RCC 7860 (cell line): ENCODE measurements around the gene ELL.
A peak's percentile ranks its signal among the peaks of the same experiment; 100 is the strongest.

Source experiments
- DNase-seq: peaks from one replicate; pipeline ENCODE4 v3.0.0-alpha.2; 2015; ENCODE audit warnings: low spot score
- FAIRE-seq: peaks from 2 replicates; lab custom pipeline; 2012; peaks lifted over from hg19 to GRCh38; lab: Jason Lieb, UNC

ELL gene

GRCh38 chr19:18491995-18492953, 29.6 kb downstream of the ELL start:
- no peak for FAIRE-seq
- DNase-seq, result no peak

- FAIRE-seq (no peak), DNase-seq (no peak)
Observed at GRCh38 chr19:18490728-18491127, 31.1 kb downstream of the ELL start.

DNA sequence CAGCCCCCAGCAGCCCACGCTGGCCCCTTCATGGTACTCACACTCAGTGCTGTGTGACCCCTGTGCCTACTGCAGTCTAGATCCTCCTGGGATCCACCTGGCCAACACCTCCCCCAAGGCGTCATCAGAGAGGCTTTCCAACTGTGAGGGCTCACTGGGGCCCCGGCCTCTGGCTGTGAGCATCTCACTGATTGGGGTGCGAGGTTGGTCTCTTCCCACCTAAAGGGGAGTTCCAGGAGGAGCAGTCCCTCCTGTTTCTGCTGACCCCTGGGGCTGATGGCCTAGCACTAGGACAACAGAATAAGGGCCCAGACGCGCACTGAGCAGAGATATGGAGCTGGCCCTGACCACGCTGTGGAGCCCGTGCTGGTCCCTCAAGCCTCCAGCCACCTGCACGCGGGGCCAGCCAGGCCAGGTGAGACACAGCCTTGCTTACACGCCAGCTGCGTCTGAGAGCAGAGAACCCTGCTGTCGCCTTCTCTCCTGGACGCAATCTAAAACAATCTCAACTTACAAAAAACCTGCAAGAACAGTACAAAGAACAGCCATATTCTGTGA, 32.2 kb downstream of the ELL start:
- FAIRE-seq (no peak), DNase-seq (no peak)

GRCh38 chr19:18488838-18489626, 32.8 kb downstream of the ELL start:
- DNase-seq, result no peak
- no peak for FAIRE-seq

DNA sequence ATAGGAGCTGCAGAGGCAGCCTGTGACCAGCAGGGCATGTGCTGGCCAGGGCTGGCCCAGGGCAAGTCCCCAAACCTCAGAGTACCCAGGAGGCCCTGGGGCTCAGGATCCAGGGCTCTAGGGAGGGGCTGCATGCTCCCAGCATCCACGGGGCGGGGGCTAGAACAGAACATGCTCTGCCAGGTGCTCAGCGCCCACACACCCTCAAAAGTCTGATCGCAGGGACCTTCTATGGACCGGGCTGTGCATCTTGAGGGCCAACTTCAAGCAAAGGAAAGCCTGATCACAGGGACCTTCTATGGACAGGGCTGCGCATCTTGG, 33.5 kb downstream of the ELL start:
- FAIRE-seq, result no peak
- no peak for DNase-seq

- DNase-seq (no peak), FAIRE-seq (no peak)
Observed at GRCh38 chr19:18487576-18488402, 34.1 kb downstream of the ELL start.

- FAIRE-seq (no peak), DNase-seq (no peak)
Observed at GRCh38 chr19:18486746-18487145, 35.1 kb downstream of the ELL start.

GRCh38 chr19:18484992-18485391, 36.9 kb downstream of the ELL start:
- FAIRE-seq (no peak), DNase-seq (no peak)

DNA sequence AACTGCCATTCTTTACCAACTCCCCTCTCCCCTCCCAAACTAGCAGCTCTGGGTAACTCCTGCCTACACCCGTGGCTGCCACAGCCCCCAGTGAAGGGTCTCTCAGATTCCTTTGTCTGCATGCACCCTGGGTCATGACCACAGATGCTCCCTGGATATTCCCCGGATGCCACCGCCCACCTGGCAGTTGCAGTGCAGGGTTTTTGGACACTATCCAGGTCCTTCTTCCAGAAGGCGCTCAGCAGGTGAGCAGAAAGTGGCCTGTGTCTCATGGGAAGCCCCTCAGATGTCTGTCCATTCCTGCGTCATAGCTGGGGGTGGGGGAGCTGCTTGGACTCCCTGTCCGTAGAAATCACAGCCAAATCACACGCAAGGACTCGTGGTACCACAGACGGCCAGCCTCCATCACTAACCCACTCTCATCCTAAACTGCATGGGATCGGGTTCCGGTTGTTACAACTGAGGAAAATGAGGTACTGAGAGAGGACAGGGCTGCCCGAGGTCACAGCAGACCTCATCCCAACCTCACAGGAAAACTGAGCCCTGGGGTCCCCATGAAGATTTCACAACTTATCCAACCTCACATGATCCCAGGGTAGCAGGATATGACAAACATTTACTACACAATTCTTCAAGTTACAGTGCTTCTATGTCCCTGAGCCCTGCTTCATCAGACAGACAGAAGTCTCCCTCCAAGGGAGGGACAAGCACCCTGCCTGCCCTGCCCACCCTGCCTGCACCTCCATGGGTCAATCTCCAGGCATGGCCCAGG, 38.6 kb downstream of the ELL start:
- DNase-seq, result no peak
- FAIRE-seq, result no peak

DNA sequence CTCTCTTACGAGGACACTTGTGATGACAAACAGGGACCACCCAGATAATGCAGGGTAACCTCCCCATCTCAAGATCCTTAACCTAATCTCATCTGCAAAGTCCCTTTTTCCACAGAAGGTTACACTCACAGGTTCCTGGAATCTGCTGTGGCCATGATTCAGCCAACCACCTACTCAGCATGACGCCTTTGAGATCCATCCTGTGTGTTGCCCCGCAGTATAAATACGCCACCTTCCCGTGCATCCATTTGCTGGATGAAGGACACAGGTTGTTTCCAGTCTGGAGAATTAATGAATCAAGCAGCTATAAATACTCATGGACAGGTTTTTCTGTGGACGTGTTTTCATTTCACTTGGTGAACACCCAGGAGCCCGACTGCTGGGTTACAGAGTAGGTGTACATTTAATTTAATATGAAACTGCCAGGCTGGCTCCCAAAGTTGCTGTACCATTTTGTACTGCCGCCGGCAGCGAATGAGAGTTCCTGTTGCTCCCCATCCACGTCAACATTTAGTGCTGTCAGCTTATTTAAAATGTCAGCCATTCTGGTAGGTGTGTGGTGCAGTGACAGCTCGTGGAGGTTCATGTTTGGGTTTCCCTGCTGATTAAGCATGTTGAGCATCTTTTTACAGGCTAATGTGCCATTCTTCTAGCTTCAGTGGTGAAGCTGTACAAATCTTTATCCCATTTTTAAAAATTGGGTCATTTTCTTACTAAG, 40.2 kb downstream of the ELL start:
- DNase-seq (no peak), FAIRE-seq (no peak)

- FAIRE-seq (no peak), DNase-seq (peak; percentile 32)
Observed at GRCh38 chr19:18480006-18480691, 41.7 kb downstream of the ELL start.

- FAIRE-seq (peak; percentile 63), DNase-seq (peak; percentile 77)
Observed at GRCh38 chr19:18478545-18479311, 43.1 kb downstream of the ELL start.

GRCh38 chr19:18477974-18478373, 43.9 kb downstream of the ELL start:
- FAIRE-seq, result no peak
- no peak for DNase-seq

GRCh38 chr19:18477042-18477779, 44.7 kb downstream of the ELL start:
- DNase-seq, result no peak
- FAIRE-seq, result no peak

DNA sequence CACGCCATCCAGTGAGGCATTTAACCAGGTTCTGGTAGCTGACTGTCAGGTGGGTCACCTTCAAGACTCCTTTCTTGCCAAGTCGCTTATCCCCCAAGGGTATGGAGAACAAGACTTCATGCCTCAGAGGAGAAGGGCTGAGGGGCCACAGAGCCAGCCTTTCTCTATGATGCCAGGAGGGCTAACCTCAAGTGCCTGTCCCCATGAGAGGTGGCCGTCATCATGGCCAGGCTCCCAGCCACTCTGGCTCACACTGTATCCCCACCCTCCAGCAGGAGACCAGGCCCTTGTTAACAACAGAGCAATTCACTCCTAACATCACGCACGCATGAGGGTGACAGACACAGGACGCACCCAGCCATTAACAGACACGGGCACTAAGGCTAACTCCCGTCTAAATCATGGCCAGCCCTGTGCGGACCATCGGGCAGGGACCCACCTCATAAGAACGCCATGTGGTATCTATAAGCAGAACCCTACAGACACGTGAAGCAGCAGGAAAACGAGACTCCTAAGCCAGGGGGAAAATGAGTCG, 45.3 kb downstream of the ELL start:
- no peak for FAIRE-seq
- no peak for DNase-seq

DNA sequence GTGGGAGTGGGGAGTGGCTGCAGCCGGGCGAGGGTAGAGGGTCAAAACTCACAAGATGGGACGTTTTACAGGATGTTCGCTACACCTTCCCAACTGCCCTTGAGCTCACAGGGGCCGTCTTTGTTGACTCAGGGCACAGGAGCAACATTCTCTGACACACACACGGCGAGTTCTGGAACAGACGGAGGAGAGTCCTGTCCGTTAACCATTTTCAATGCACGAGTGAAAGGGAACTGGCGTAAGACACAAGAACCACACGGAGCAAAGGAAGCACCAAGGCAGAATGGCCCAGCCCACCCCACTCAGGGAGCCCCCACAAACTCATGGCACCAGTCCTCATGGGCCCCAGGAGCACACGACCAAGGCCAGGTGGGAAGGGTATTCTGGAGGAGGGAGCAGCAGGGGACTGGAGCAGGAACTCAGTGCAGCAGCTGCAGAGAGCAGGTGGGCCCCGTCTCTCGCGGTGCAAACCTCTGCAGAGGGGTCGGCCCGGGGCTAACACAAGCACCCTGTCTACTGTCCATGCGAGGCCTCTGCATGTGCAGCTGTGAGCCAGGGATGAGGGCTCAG, 46.0 kb downstream of the ELL start:
- FAIRE-seq (no peak), DNase-seq (no peak)

DNA sequence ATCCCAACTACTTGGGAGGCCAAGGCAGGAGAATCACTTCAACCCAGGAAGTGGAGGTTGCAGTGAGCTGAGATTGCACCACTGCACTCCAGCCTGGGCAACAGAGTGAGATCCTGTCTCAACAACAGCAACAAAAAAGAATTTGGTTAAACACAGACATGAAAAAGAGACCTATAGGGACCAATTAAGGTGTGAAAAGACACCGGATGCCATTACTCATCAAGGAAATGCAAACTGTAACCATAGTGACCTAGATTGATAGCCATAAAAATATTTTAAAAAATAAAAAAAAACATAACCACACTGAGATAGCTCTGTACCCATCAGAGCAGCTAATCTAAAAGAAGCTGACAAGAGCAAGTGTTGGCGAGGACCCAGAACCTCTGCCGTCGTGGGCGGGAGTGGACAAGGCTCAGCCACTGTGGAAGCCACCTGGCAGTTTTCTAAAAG, 46.8 kb downstream of the ELL start:
- FAIRE-seq (no peak), DNase-seq (no peak)
